Gastroesophageal sphincter (tissue), 4 donors: Measurements from ENCODE around the gene AKR1C3. TPM values are rescaled to one million over a fixed set of nuclear protein-coding genes. Genes with fewer than 3 reads are reported as not detected.
"Not testable (repeated sequence)": the region's sequence is repeated elsewhere in the genome, so short reads cannot be mapped to it uniquely, and the experiment has no call there.

Experiments used
- ATAC-seq: fragments of 150-250 bp; one replicate; pipeline ENCODE4 v1.9.1; 2016; ENCODE audit warnings: mild to moderate bottlenecking, moderate library complexity
- H3K27ac ChIP-seq, 4 donors: fragments of 200-600 bp; sonication (generic) in 3 of 4; 1 replicate in 3 of 4; 2 replicates in 1 of 4; pipeline ENCODE4 v1.5.1; 2016 to 2019
- H3K27me3 ChIP-seq: fragments of 200-600 bp; sonication (generic); one replicate; pipeline ENCODE4 v1.5.1; 2019
- H3K36me3 ChIP-seq, 2 donors: fragments of 200-600 bp; sonication (generic); one replicate each; pipeline ENCODE4 v1.5.1; 2019; ENCODE audit warnings: control low read depth in 1 of 2
- H3K4me1 ChIP-seq, 3 donors: fragments of 200-600 bp; sonication (generic); 1 replicate in 2 of 3; 2 replicates in 1 of 3; pipeline ENCODE4 v1.5.1; 2016 to 2019; ENCODE audit warnings: control low read depth in 2 of 3
- H3K4me3 ChIP-seq, 2 donors: fragments of 200-600 bp; sonication (generic); one replicate each; pipeline ENCODE4 v1.5.1; 2019; ENCODE audit warnings: mild to moderate bottlenecking in 1 of 2, moderate library complexity in 1 of 2
- H3K9me3 ChIP-seq, 3 donors: fragments of 200-600 bp; sonication (generic); one replicate each; pipeline ENCODE4 v1.5.1; 2017 to 2019; ENCODE audit warnings: control low read depth in 2 of 3
- EP300 ChIP-seq: sonication (generic); formaldehyde crosslinking; IDR thresholded peaks from one replicate; pipeline ENCODE4 v1.6.1; 2017; ENCODE audit warnings: antibody characterized with exemption, mild to moderate bottlenecking
- POLR2A ChIP-seq, 2 donors: fragments of 450-650 bp; IDR thresholded peaks; one replicate each; pipeline ENCODE4 v1.6.1; 2017; ENCODE audit warnings: antibody characterized with exemption in 2 of 2, mild to moderate bottlenecking in 2 of 2, moderate library complexity in 1 of 2
- POLR2AphosphoS5 ChIP-seq: sonication (generic); formaldehyde crosslinking; IDR thresholded peaks from one replicate; pipeline ENCODE4 v1.6.1; 2017; ENCODE audit warnings: antibody characterized with exemption
- WGBS, 2 donors: methylation state at CpG; one replicate each; pipeline ENCODE4 v1.1.5; 2018; ENCODE audit warnings: low coverage in 1 of 2; 5-methylcytosine and 5-hydroxymethylcytosine counted together
- total RNA-seq, 4 donors: library from RNA; depleted of rRNA; stranded (reverse); fragments of >200 nt; gene quantifications; one replicate each; pipeline ENCODE4 v1.1.0, GENCODE V29; 2016
- TF ChIP-seq, protein P1 (sequence below), 4 experiments: fragments of 200-600 bp in 2 of 4; fragments of 450-650 bp in 2 of 4; sonication (generic) in 1 of 4; IDR thresholded peaks; one replicate each; pipeline ENCODE4 v1.5.1; 2017 to 2019; ENCODE audit warnings: antibody characterized with exemption in 4 of 4, mild to moderate bottlenecking in 2 of 4, moderate library complexity in 2 of 4

Gene AKR1C3
- total RNA-seq, 4 donors from 2014 or later = 14.3 to 32.2 (median 19.3) TPM

- Histone ChIP-seq H3K9me3 (peaks cover 0 to 19% (median 0%) of the 10 kb centered on the region in 3 donors), H3K36me3 (no peaks in the 10 kb centered on the region), H3K4me1 (no peaks in the 10 kb centered on the region), H3K27me3 (no peaks in the 10 kb centered on the region), H3K4me3 (no peak overlapping the region), H3K27ac (no peak overlapping the region)
- no peak for ATAC-seq
- TF ChIP-seq POLR2A (IDR thresholded peaks at IDR 0.05) (no peak), EP300 (no peak), POLR2AphosphoS5 (no peak)
- TF ChIP-seq, protein P1, sequence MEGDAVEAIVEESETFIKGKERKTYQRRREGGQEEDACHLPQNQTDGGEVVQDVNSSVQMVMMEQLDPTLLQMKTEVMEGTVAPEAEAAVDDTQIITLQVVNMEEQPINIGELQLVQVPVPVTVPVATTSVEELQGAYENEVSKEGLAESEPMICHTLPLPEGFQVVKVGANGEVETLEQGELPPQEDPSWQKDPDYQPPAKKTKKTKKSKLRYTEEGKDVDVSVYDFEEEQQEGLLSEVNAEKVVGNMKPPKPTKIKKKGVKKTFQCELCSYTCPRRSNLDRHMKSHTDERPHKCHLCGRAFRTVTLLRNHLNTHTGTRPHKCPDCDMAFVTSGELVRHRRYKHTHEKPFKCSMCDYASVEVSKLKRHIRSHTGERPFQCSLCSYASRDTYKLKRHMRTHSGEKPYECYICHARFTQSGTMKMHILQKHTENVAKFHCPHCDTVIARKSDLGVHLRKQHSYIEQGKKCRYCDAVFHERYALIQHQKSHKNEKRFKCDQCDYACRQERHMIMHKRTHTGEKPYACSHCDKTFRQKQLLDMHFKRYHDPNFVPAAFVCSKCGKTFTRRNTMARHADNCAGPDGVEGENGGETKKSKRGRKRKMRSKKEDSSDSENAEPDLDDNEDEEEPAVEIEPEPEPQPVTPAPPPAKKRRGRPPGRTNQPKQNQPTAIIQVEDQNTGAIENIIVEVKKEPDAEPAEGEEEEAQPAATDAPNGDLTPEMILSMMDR (IDR thresholded peaks at IDR 0.05) = no peak
- WGBS, 2 donors = 82 to 100% methylated on average over 3 of the region's 3 CpGs
Observed at GRCh38 chr10:5125315-5126044, 31.3 kb downstream of the AKR1C3 start.

DNA sequence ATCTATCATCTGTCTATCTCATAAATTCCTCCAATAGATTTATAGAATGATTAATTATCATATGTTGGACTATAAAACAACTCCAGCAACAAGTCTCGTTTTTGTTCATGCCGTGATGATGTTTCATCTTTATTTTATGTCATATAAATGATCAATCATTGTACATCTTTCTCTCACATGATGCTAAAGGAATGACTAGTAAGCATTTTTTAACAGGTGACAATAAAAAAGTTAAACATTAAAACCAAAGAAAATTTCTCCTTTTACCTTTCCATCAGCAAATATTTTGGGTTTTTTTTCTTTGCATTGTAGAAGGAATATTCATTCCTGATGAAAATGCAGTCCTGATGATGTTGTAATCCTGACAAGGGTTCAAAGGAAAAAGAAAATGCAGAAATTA is 41.4 kb downstream of the AKR1C3 start:
- Histone ChIP-seq H3K27me3 (no peaks in the 10 kb centered on the region), H3K9me3 (peaks cover 0 to 27% (median 0%) of the 10 kb centered on the region in 3 donors), H3K4me3 (no peak overlapping the region), H3K27ac (no peak overlapping the region), H3K36me3 (no peaks in the 10 kb centered on the region), H3K4me1 (no peaks in the 10 kb centered on the region)
- WGBS, 2 donors = 56 to 72% methylated on average over 2 of the region's 2 CpGs
- no peak for TF ChIP-seq POLR2A (IDR thresholded peaks at IDR 0.05)
- no peak for TF ChIP-seq EP300
- TF ChIP-seq POLR2AphosphoS5 = no peak
- TF ChIP-seq, protein P1 (IDR thresholded peaks at IDR 0.05) = no peak
- ATAC-seq = no peak

DNA sequence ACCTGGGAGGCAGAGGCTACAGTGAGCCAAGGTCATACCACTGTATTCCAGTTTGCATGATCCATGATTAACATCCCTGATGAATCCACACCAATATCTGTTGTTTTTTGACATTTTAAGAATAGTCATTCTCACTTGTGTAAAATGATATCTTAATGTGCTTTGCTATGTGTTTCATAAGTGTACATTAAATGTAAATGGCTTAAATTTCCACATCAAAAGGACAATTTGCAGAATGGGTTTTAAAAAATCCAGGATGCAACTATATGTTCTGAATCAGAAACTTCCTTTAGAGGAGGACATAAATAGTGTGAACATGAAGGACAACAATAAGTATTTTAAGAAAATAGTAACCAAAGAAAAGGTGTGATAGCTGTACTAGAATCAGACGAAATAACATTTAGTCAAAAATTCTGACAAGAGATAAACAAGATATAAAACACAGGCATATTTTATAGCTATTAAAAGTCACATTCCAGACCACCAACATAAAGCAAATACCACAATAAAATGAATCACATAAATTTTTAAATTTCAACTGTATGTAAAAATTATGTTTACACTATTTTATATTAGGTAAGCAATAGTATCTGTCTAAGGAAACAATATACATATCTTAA is 42.4 kb downstream of the AKR1C3 start:
- 76 to 79% methylated on average over 1 of the region's 1 CpG for WGBS, 2 donors
- ATAC-seq = no peak
- Histone ChIP-seq H3K27me3 (no peaks in the 10 kb centered on the region), H3K36me3 (no peaks in the 10 kb centered on the region), H3K9me3 (peaks cover 0 to 27% (median 0%) of the 10 kb centered on the region in 3 donors), H3K27ac (no peak overlapping the region), H3K4me1 (no peaks in the 10 kb centered on the region), H3K4me3 (no peak overlapping the region)
- no peak for TF ChIP-seq EP300
- TF ChIP-seq, protein P1 (IDR thresholded peaks at IDR 0.05) = no peak
- TF ChIP-seq POLR2A (IDR thresholded peaks at IDR 0.05) = no peak
- TF ChIP-seq POLR2AphosphoS5 = no peak

DNA sequence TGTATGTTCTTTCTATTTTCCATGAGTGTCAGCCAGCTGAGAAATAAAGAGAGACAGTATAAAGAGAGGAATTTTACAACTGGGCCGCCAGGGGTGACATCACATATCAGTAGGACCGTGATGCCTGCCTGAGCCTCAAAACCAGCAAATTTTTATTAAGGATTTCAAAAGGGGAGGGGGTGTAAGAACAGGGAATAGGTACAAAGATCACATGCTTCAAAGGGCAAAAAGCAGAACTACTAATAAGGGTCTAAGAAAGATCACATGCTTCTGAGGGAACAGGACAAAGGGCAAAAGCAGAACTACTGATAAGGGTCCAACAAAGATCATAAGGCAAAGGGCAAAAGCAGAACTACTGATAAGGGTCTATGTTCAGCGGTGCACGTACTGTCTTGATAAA is 43.5 kb downstream of the AKR1C3 start:
- WGBS, 2 donors = 18 to 33% methylated on average over 4 of the region's 4 CpGs

GRCh38 chr10:5142199-5142598 is 48.0 kb downstream of the AKR1C3 start:
- no peak overlapping the region for H3K27ac ChIP-seq
- H3K4me3 ChIP-seq = no peak overlapping the region
- no peaks in the 10 kb centered on the region for H3K4me1 ChIP-seq
- TF ChIP-seq POLR2AphosphoS5 = no peak
- TF ChIP-seq, protein P1 (IDR thresholded peaks at IDR 0.05) = no peak
- TF ChIP-seq POLR2A (IDR thresholded peaks at IDR 0.05) = no peak
- no peak for TF ChIP-seq EP300
- no peaks in the 10 kb centered on the region for H3K27me3 ChIP-seq
- no peaks in the 10 kb centered on the region for H3K36me3 ChIP-seq
- WGBS, 2 donors = 56 to 61% methylated on average over 4 of the region's 4 CpGs
- H3K9me3 ChIP-seq = peaks cover 0 to 13% (median 0%) of the 10 kb centered on the region in 3 donors
- ATAC-seq = no peak

More for the DNA sequence above, 43.5 kb downstream of the AKR1C3 start:
- not testable (repeated sequence) for H3K36me3 ChIP-seq, H3K27ac ChIP-seq, H3K4me1 ChIP-seq, H3K4me3 ChIP-seq, ATAC-seq, H3K27me3 ChIP-seq
- H3K9me3 ChIP-seq = peaks cover 0 to 27% (median 0%) of the 10 kb centered on the region in 3 donors
